Epidermal melanocyte (primary cell): ENCODE data around the gene CA5A.
A peak's percentile ranks its signal among the peaks of the same experiment; 100 is the strongest.
"Not testable (repeated sequence)": the region's sequence is repeated elsewhere in the genome, so short reads cannot be mapped to it uniquely, and the experiment has no call there.

Experiments
- DNase-seq: peaks from one replicate; pipeline ENCODE4 v3.0.0; 2011; ENCODE audit warnings: low spot score; ENCODE audit not compliant: insufficient read length

CA5A gene

DNA sequence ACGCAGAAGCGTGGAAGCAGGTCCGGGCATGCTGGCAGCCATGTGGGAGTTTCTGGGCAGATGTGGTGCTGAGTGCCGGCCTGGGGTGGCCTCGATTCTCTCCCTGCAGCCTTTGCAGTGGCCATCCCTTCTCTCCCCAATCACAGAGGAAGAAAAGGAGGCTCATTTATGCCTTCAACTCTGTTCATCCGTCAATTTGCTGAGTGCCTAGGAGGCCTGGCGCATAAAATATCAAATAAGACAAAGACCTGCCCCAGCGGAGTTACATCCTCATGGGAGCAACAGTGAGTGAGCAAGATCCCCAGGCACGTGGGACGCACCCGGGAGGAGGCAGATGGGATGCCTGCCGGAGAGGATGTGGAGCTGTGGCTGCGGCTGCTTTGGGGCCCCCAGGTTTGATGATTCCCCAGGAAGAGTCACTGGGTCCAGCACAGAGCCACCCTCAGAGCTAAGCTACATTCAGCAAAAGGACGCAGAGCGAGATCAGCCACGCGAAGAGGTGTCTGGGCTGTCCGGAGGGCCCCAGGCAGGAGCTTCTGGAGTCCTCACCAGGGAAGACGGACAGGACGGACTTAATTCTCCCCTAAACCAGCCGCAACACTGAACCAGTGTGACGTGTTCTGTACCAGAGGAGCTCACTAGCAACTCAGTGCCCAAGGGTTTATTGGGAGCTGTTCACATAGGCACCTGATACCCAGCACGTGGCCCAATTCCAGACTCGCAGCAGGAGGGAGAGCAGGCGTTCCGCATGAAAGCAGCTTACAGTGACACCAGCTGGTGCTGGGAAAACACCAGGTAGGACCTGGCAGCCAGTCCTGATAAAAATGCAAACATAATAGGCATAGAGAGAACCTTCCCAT, 11.3 kb downstream of the CA5A start:
- no peak for DNase-seq

GRCh38 chr16:87924041-87924810, 12.1 kb downstream of the CA5A start:
- no peak for DNase-seq

DNA sequence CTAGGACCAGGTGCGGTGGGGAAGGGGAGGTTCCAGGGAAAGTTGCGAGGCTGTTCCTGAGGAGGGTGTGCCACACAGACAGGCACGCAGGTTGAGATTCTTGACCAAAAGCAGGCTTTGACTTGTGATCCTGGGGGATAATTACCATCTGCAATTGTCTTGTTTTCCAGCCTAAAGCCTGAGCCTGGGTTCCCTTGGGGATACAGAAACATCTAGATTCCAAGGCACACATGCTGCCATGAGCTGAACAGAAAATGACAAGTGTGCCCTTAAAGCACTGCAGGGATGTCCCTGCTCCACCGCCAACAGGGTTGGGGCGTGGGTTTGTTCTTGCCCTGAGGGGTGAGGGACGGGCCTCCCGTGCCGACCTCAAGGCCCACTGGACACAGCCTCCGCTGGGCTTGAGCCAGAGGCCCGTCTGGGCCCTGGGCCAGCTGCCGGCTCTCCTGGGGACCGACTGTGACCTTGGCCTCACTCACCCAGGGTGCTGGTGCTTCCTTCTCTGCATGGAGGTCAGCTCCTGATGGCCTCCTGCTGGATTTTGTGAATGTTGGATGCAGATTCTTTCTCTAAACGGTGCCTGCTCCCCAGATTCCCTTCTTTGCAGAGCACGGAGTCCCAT, 14.0 kb downstream of the CA5A start:
- no peak for DNase-seq

GRCh38 chr16:87921236-87921773, 15.0 kb downstream of the CA5A start:
- no peak for DNase-seq

DNA sequence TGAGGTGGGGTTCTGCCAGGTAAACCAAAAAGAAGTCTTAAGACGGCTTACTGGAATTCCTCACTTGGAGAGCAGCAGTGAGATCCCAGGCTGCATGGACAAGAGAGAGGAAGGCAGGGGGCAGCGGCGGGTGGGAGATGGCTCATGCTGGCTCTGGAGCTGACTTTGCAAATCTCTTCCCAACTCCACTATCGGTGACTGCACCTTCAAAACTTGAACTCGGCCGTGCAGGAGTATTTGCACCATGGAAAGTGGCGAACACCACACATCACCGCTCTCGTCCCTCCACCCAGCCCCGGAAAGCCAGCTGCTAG, 16.7 kb downstream of the CA5A start:
- no peak for DNase-seq

DNA sequence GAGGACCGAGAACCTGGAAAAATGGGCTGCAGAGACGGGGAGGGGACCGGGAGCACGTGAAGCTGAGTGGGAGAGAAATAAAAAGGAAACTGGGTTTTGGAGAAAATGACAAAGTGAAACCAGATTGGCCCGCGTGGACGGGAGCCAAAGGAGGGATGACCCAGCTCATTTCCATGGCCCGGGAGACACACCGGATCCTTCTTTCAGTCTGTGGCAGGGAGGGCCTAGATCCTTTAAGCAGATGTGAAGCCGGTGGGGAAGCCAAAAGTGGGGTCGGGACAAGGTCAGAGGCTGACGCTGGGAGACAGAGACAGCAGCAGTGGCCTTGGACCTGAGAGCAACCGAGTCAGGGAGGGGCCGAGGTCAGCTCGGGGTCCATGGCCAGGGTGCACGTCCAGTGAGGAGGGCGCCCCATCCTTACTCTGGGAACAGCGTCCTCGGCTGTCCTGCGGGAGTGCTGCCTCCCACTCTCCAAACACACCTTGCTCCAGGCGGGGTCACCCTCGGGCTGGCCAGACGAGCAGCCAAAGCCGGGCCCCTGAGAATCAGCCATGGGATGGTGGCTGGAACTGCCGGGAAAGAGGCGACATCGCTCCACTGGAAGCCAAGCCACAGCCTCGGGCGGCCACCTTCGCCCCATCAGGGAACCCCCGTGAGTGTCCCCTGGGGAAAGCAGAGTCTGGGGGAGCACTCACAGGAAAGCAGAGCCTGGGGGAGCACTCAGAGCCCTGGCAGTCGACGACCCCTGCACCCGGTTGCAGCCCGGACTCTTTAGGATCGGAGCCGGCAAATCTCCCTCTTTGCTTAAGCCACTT, 17.3 kb downstream of the CA5A start:
- no peak for DNase-seq

GRCh38 chr16:87918338-87918737, 18.0 kb downstream of the CA5A start:
- no peak for DNase-seq

GRCh38 chr16:87917503-87917902, 18.8 kb downstream of the CA5A start:
- no peak for DNase-seq

DNA sequence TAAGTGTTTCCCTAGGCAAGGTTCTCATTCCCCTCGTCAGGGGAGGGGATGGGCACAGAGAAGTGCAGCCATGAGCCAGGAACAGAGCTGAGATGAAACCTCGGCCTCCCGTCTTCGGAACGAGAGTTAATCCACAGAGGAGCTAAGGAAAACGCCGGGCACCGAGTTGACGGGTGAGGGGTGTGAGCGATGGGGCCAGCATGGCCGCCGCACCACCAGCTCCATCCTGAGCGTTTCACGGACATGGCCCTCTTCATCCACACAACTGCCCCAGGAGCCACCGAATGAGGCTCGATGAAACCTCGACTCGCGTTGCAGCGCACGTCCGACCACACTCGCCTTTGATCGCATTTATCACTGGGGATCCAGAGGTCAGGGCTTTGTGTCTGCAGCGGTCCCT, 21.5 kb downstream of the CA5A start:
- no peak for DNase-seq

DNA sequence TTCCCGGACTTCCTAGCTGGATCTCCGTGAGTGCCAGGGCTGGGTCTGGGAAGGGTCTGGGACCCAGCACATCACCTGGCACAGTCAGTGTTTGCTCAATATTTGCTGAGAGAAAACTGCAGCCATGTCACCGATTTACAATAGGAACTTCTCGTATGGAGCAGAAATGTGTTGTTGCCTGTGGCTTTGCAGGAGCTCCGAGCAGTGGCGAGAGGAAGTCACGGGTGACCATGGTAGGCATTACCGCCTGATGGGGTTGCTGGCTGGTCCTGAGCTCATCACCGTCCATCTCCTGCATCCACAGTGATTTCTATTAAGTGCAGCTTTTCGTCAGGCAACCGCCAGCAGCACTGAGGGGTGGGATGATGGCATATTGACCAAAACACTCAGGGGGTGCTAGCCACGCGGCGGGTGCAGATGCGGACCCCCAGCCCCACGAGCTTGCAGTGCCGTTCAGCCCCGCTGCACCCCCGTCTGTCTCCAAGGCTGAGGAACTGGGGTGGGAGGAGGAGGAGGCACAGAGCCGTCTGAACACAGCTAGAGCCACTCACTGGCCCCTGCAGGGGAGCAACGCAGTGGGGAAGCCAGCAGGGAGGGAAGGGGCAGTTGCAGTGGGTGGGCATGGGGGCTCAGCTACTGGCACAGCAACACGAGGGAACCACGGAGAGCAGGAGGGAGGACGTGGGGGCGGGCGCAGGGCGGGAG, 22.2 kb downstream of the CA5A start:
- not testable (repeated sequence) for DNase-seq

GRCh38 chr16:87912691-87913090, 23.6 kb downstream of the CA5A start:
- DNase-seq = not testable (repeated sequence)

- DNase-seq = not testable (repeated sequence)
These were observed 25.1 kb downstream of the CA5A start for GRCh38 chr16:87911106-87911763.

DNA sequence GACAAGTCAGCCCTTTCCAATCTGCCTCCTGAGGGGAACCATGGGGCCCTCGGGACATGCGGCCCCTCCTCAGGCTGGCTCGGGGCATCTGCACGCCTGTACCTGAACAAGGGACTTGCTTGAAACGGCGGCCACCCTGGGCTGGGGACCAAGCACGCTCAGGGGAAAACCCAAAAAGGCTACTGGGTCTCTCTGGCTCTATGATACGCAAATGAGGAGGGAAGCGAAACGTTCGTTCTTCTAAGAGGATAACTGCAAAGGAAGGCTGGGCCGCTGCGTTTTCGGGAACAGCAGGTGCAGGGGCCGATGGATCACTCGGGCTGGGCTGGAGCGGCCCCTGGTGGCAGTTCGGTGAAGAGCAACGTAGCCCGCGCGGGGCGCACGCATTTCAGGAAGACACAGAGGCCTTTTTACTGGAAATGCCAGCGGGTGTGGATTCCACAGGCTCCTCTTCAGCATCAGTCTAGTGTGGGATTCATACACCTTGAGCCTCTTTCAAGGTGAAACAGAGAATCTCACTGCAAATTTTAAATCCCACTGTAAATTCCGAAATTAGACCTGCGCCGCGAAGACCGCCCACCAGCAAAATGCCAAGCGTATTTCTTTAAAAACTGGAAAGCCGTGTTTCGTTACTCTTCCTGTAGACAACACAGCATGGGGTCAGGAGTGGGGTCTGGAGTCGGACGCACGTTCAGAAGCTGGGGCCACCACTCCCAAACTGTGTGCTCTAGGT, 27.0 kb downstream of the CA5A start:
- DNase-seq = peak; percentile 79

- DNase-seq = not testable (repeated sequence)
These were observed 28.2 kb downstream of the CA5A start for GRCh38 chr16:87908101-87908500.

DNA sequence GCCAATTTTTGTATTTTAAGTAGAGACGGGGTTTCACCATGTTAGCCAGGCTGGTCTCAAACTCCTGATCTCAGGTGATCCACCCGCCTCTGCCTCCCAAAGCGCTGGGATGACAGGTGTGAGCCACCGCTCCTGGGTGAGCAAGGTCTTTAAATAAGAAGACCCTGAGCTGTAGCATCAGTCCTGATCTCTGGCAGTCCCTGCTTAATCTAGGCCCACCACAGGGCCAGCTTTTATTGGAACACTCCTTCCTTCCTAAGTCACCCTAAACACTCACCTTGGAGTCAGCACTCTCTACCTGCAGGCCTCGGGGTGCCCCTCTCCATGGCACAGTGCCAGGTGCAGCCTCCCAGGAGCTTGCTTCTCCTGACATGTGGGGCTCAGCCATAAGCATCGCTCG, 30.8 kb downstream of the CA5A start:
- not testable (repeated sequence) for DNase-seq

GRCh38 chr16:87904963-87905362, 31.4 kb downstream of the CA5A start:
- DNase-seq = not testable (repeated sequence)

DNA sequence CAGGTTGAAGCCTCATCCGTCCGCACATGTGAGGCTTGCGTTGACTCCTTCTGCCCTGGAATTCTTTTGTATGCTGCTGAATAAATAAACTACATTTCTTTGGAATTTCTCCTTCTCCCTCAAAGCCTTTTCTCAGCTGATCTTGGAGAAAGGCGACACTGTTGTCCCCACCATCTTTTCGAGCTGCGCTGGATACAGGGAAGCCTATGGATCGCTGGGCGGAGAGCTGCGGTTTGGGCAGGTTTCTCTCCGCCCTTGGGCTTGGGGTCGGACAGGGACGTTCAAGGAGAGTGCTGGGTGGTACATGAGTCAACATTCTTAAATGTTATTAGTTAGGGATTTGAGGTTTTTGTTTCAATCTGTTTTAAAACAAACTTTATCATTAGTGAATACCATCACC, 35.8 kb downstream of the CA5A start:
- DNase-seq = not testable (repeated sequence)

DNA sequence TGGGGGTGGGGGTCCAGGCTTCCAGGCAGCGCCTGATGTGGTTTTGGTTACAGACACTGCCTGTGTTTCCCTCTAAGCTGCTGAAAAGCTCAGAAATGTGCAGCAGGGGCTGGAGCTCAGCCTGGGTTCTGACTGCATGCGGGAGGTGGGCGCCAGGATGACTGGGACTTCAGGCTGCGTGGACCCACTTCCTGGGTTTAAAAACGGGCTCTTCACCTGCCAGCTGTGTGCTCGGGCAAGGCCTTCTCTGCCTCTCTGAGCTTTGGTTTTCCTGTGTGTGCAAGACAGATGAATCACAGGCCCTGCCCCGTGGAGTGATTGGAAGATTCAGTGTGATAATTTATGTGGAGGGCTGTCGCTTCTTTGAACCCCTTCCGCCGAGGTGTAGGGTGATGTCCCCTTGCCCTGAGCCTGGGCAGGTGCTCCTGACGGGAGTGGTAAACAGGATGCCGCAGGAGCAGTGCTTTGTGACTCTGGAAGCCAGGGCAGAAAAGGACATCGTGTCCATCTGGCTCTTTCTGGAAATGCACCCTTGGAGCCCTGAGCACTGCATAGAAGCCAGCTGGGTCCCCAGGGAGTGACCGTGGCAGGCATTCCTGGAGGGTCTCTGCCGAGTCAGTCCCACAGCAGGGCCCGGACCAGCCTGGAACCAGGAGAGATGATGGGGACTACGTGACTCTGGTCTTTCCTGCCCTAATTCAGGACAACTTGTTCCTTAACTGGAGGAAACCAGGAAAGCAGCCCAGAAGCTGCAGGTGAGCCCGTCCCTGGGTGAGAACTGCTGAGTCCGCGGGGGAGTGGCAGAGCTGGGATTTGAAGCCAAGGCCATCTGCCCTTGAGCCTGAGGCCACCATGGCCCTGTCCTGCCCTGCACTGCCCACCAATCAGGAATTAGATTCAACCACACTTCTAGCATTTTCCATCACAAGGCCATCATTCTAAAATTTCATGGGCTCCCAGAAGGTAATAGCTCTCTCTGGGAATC, 38.5 kb downstream of the CA5A start:
- no peak for DNase-seq
